HT1080 (cell line): Measurements from ENCODE around the gene SMIM36. TPM values are rescaled to one million over a fixed set of nuclear protein-coding genes. Genes with fewer than 3 reads are reported as not detected.
"Not testable (repeated sequence)": the region's sequence is repeated elsewhere in the genome, so short reads cannot be mapped to it uniquely, and the experiment has no call there.

Source experiments
- DNase-seq: peaks from one replicate; pipeline ENCODE4 v3.0.0-alpha.2; 2015; ENCODE audit warnings: low read depth
- small RNA-seq: library from RNA; depleted of rRNA; stranded (forward); fragments of <200 nt; gene quantifications from one replicate; pipeline ENCODE3, GENCODE V24; 2014
- total RNA-seq: library from RNA; depleted of rRNA; stranded (reverse); fragments of >200 nt; shearing (Covaris generic); gene quantifications from 2 replicates; pipeline ENCODE4 v1.2.3, GENCODE V29; 2014; rRNA removed

Gene SMIM36
- total RNA-seq, 1 experiment from 2014 or later, result not detected

DNA sequence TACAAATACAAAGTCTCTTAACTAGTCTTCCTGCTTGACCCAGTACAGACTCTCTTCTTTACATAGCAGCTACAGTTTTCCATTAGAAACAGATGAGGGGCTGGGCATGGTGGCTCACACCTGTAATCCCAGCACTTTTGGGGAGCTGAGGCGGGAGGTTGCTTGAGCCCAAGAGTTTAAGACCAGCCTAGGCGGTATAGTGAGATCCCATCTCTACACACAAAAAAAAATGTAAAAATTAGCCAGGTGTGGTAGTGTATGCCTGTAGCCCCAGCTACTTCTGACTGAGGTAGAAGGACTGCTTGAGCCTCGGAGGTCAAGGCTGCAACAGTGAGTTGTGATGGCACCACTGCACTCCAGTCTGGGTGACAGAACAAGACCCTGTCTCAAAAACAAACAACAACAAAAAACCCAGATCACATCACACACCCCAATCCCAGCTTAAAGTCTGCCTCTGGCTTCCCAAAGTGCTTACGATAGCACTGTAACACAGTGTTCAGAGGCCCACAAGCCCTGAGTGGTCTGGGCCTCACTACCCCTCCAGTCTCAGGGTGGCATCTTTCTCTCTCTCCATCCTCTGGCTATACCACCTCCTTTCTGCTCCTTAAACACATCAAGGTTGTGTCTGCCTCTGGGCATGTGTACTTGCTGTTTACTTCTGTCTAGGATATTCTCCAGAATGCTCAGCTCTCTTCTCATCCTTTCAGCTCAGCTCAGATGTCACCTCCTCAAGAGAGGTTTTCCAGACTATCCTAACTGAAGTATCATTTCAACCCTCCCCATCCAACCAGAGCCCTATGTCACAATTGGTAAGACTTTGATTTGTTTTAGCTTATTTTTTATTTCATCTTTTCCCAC lies 93.6 kb downstream of the SMIM36 start:
- DNase-seq, result no peak

- no peak for DNase-seq
These were observed 94.7 kb downstream of the SMIM36 start for GRCh38 chr17:55416470-55417052.

- no peak for DNase-seq
These were observed 95.3 kb downstream of the SMIM36 start for GRCh38 chr17:55416000-55416399.

DNA sequence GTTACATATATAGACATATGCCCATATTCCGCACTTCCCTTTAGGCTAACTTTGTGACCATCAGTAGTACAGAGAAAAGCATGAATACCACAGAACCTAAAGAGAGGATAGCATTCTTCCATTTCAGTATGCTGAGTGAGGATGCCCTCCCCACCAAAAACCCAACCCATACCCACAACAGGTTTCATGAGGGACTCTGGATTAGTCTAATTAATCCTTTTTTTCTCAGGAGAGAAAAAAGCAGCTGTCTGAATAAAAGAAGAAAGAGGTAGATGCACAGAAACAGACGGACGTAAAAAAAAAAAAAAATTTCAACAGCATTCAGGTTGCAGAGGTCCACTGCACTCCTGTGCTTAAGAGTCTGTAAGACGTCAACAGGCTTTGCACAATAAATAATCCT lies 96.3 kb downstream of the SMIM36 start:
- DNase-seq, result no peak

GRCh38 chr17:55413825-55414489 lies 97.3 kb downstream of the SMIM36 start:
- no peak for DNase-seq

DNA sequence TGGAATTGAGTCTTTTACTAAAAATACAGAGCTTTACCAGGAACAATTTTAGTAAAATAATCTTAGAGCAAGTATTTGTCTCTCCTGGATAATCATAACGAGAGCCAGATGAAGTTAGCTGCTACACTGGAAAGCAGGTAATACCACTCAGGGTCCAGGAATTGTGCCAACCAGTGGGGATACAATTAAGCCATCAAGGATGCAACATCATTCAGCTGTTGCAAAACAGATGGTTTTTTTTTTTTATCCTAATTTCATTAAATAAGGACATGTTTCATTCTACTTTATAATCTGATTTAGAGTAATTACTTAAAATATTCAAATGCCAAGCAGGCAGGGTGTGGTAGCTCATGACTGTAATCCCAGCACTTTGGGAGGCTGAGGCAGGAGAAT lies 99.8 kb downstream of the SMIM36 start:
- DNase-seq, result no peak

DNA sequence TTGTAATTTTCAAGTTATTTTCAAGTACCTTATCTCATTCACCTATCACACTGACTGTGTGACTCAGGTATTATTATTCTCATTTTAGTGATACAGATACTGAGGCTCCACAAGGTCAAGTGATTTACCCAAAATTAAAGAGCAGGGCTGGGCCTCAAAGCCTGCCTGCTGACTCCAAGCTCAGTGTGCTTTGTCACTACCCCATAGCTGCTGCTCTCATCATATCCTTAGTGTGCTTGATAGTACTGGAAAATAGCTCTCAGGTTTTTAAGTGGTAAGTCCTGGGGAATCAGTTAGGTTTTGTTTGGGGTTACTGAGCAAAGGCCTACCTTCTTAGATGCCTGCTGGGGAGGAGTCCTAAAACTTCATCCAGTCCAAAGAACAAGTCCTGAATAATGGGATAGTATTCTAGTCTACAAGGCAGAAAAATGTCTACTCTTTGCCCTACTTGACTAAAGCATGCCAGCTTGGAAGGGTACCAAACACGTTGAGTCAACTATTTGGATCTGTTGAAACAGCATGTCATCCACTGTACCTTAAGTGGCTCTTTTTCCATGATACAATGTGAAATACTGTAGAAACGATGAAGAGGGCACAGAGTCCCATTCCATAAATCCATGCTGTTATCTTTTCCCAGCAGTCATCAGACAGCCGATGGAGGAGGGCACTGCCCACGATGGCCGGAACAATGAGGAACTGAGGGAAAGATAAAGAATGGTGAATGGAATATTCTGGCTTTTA lies 100.4 kb downstream of the SMIM36 start:
- DNase-seq, result no peak

DNA sequence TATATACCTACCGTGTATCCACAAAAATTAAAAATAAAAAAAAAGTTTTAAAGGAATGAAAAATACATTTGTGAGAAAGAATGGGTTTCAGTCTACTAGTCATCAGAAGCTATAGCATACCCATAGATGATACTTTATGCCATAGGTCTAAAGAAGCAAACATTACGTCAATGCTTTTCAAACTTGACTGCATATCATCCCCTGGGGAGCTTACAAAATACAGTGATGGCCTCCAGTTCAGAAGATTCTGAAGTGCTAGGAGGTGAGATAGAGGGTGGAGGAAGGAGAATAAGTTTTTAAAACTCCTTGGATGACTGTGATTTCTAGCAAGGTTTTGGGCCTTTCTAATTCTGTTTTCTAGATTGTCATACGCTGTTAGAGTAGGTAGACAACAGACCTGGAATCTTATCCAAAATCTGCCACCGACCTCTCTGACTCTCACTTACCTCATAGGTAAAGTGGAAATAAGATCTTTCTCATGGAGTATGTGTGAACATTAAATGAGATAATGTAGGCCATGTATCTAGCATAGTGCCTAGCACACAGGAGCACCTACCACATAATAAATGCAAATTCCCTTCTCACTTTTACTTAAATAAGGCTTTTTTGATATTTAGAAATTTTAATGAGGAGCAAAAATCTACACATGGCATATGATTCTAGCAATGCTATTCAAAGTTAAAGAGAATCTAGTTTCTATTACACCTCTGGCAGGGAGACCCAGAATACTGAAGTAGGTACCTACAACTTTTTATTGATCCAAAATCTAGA lies 102.0 kb downstream of the SMIM36 start:
- no peak for DNase-seq

- no peak for DNase-seq
These were observed 103.3 kb downstream of the SMIM36 start for GRCh38 chr17:55407641-55408566.

- no peak for DNase-seq
These were observed 105.7 kb downstream of the SMIM36 start for GRCh38 chr17:55405600-55405999.

- DNase-seq, result not testable (repeated sequence)
These were observed 107.1 kb downstream of the SMIM36 start for GRCh38 chr17:55404197-55404596.

DNA sequence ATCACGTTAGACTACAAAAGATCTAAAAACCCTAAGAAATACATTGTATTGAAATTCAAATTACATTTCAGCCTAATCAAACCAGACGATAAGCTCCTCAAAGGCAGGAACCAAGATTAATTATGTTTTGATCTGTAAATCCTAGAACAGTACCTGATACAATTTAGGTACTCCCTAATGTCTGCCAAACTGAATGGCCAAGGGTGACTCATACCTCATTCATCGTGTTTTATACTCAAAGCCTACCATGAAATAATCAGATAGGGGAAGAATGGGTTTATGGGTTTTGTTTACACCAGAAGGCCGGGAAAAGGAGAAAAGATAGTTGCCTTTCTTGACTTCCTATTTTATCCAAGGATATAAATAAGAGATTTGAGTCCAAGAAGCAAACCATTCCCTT lies 108.9 kb downstream of the SMIM36 start:
- peak; percentile 16 for DNase-seq

Small RNAs within 50 kb of the gene (small RNA-seq; reads per million reads assigned to genes)
- not detected for gene RNU6-1249P

Other genes with a start within 250 kb of the SMIM36 start
- gene HLF, start 246.5 kb downstream of the SMIM36 start, total RNA-seq, result 0.02 TPM in 1 of 2 replicates, not detected in the other
- gene MMD, start 89.6 kb downstream of the SMIM36 start, total RNA-seq, result 6.4 and 13.6 TPM in 2 replicates
- 0.40 and 0.82 TPM in 2 replicates for gene TMEM100, start 211.4 kb upstream of the SMIM36 start, total RNA-seq
- gene PCTP, start 239.6 kb upstream of the SMIM36 start, total RNA-seq, result 7.9 and 8.1 TPM in 2 replicates